ENCODE data around the gene NME9. TPM values are rescaled to one million over a fixed set of nuclear protein-coding genes. Genes with fewer than 3 reads are reported as not detected.

Gene NME9
- total and polyA plus RNA-seq, 2 donors from 2014 or later: 0.73 to 3.5 TPM

GRCh38 chr3:138336454-138336999 lies 6.9 kb upstream of the NME9 start:
- no peaks in the 10 kb centered on the region for H3K27me3 ChIP-seq (ENCODE audit: control insufficient read depth, insufficient read depth, low read length)
- no peaks in the 10 kb centered on the region for H3K36me3 ChIP-seq (ENCODE audit: control insufficient read depth in 2 of 3, insufficient read depth in 3 of 3, low read length in 3 of 3)
- no peaks in the 10 kb centered on the region for H3K4me1 ChIP-seq (ENCODE audit: control insufficient read depth in 2 of 3, insufficient read depth in 2 of 3, low read depth in 1 of 3, low read length in 3 of 3)
- DNase-seq (no peak), FAIRE-seq (no peak)
- no peaks in the 10 kb centered on the region for H3K9me3 ChIP-seq (ENCODE audit: control insufficient read depth in 2 of 3, insufficient read depth in 1 of 3, low read length in 3 of 3)
- H3K27ac ChIP-seq (ENCODE audit: low read depth in 2 of 2, low read length in 2 of 2): no peak overlapping the region
- intact Hi-C loops (cut with DNase I): loop anchor here (10.0 kb wide), 1 partner anchor 88 kb away; no protein-coding TSS in a partner anchor
- TF ChIP-seq CTCF (IDR thresholded peaks at IDR 0.05; ENCODE audit: borderline replicate concordance, extremely low read depth, insufficient read depth): no peak
- H3K4me3 ChIP-seq (ENCODE audit: low read length in 3 of 3): no peak overlapping the region
- H3K9ac ChIP-seq (ENCODE audit: low read length in 3 of 3): no peak overlapping the region

- H3K27ac ChIP-seq (ENCODE audit: low read depth in 2 of 2, low read length in 2 of 2): no peak overlapping the region
Measured at GRCh38 chr3:138334608-138335007, 5.0 kb upstream of the NME9 start.

GRCh38 chr3:138332472-138333073 lies 2.9 kb upstream of the NME9 start:
- Histone ChIP-seq H3K4me1 (ENCODE audit: control insufficient read depth in 2 of 3, insufficient read depth in 2 of 3, low read depth in 1 of 3, low read length in 3 of 3) (peaks cover 0 to 5% (median 0%) of the 10 kb centered on the region in 3 donors), H3K9ac (ENCODE audit: low read length in 3 of 3) (no peak overlapping the region), H3K4me3 (ENCODE audit: low read length in 3 of 3) (no peak overlapping the region), H3K36me3 (ENCODE audit: control insufficient read depth in 2 of 3, insufficient read depth in 3 of 3, low read length in 3 of 3) (no peaks in the 10 kb centered on the region), H3K27ac (ENCODE audit: low read depth in 2 of 2, low read length in 2 of 2) (no peak overlapping the region), H3K27me3 (ENCODE audit: control insufficient read depth, insufficient read depth, low read length) (no peaks in the 10 kb centered on the region), H3K9me3 (ENCODE audit: control insufficient read depth in 2 of 3, insufficient read depth in 1 of 3, low read length in 3 of 3) (no peaks in the 10 kb centered on the region)
- DNase-seq (peak in 2 of 5 donors; percentile 53 to 59), FAIRE-seq (peak; percentile 62)
- TF ChIP-seq CTCF (IDR thresholded peaks at IDR 0.05; ENCODE audit: borderline replicate concordance, extremely low read depth, insufficient read depth): peak; percentile 62
- intact Hi-C loops (cut with DNase I): loop anchor here (10.0 kb wide), 1 partner anchor 92 kb away; no protein-coding TSS in a partner anchor

More at GRCh38 chr3:138334608-138335007, 5.0 kb upstream of the NME9 start:
- Histone ChIP-seq H3K9ac (ENCODE audit: low read length in 3 of 3) (no peak overlapping the region), H3K36me3 (ENCODE audit: control insufficient read depth in 2 of 3, insufficient read depth in 3 of 3, low read length in 3 of 3) (no peaks in the 10 kb centered on the region), H3K27me3 (ENCODE audit: control insufficient read depth, insufficient read depth, low read length) (no peaks in the 10 kb centered on the region), H3K9me3 (ENCODE audit: control insufficient read depth in 2 of 3, insufficient read depth in 1 of 3, low read length in 3 of 3) (no peaks in the 10 kb centered on the region), H3K4me3 (ENCODE audit: low read length in 3 of 3) (no peak overlapping the region), H3K4me1 (ENCODE audit: control insufficient read depth in 2 of 3, insufficient read depth in 2 of 3, low read depth in 1 of 3, low read length in 3 of 3) (no peaks in the 10 kb centered on the region)
- DNase-seq (no peak), FAIRE-seq (no peak)
- intact Hi-C loops (cut with DNase I): loop anchor here (10.0 kb wide), 1 partner anchor 90 kb away; no protein-coding TSS in a partner anchor
- no peak for TF ChIP-seq CTCF (IDR thresholded peaks at IDR 0.05; ENCODE audit: borderline replicate concordance, extremely low read depth, insufficient read depth)

Data from kidney (tissue), 14 donors.